IMR-90 (cell line): ENCODE data around the gene XIRP1. TPM values are rescaled to one million over a fixed set of nuclear protein-coding genes. Genes with fewer than 3 reads are reported as not detected.

Experiments
- ATAC-seq: fragments of 200-7000 bp; cut with Tn5 transposase; 2 replicates; pipeline ENCODE4 v1.9.1; 2020; ENCODE audit warnings: low read depth, mild to moderate bottlenecking, moderate library complexity
- BruUV-seq: library from RNA; stranded (reverse); fragments of 400-500 nt; replicated peaks from 2 replicates; lab custom pipeline; 2021; lab: Mats Ljungman, UMichigan
- CTCF ChIA-PET: fragments of 300-600 bp; formaldehyde crosslinking; extraction: SDS; loops from one replicate; lab custom pipeline; 2021; ENCODE audit warnings: antibody characterized with exemption; lab: Yijun Ruan, JAX
- POLR2A ChIA-PET: fragments of 300-600 bp; sonication (Branson Sonifier 250); formaldehyde crosslinking; loops from one replicate; lab custom pipeline; 2022; ENCODE audit warnings: antibody characterized with exemption; ENCODE audit not compliant: unreplicated experiment; lab: Charles Lee
- DNase-seq: peaks from one replicate; pipeline ENCODE4 v3.0.0; 2013
- H2AFZ ChIP-seq: replicated peaks from 2 replicates; pipeline ENCODE3; 2013; ENCODE audit warnings: low read length, mild to moderate bottlenecking; ENCODE audit not compliant: poor library complexity
- H2AK5ac ChIP-seq: 2 replicates; pipeline ENCODE4 v1.6.1; 2013; ENCODE audit warnings: low read depth, low read length, inconsistent platforms
- H2AK9ac ChIP-seq: replicated peaks from 2 replicates; pipeline ENCODE3; 2013; ENCODE audit warnings: mild to moderate bottlenecking, low read depth, low read length, moderate library complexity; ENCODE audit not compliant: poor library complexity
- H2BK120ac ChIP-seq: 2 replicates; pipeline ENCODE4 v1.6.1; 2013; ENCODE audit warnings: low read depth, low read length, inconsistent platforms
- H2BK15ac ChIP-seq: 3 replicates; pipeline ENCODE4 v1.6.1; 2013; ENCODE audit warnings: low read depth, low read length, inconsistent platforms
- H2BK20ac ChIP-seq: 2 replicates; pipeline ENCODE4 v1.6.1; 2013; ENCODE audit warnings: low read depth, mild to moderate bottlenecking, inconsistent platforms, low read length, moderate library complexity
- H2BK5ac ChIP-seq: 2 replicates; pipeline ENCODE4 v1.6.1; 2013; ENCODE audit warnings: mild to moderate bottlenecking, low read depth, low read length, inconsistent platforms; ENCODE audit not compliant: poor library complexity, severe bottlenecking
- H3K14ac ChIP-seq: replicated peaks from 2 replicates; pipeline ENCODE4 v1.6.1; 2013; ENCODE audit warnings: low read depth, low read length, inconsistent platforms
- H3K18ac ChIP-seq: 2 replicates; pipeline ENCODE4 v1.6.1; 2013; ENCODE audit warnings: low read depth, low read length, control low read depth
- H3K23ac ChIP-seq: 2 replicates; pipeline ENCODE4 v1.6.1; 2013; ENCODE audit warnings: low read depth, low read length, inconsistent platforms
- H3K27ac ChIP-seq: 2 replicates; pipeline ENCODE4 v1.5.1; 2013; ENCODE audit warnings: mild to moderate bottlenecking, control low read depth, low read length; ENCODE audit not compliant: insufficient read depth
- H3K27me3 ChIP-seq: 2 replicates; pipeline ENCODE4 v1.6.1; 2013; ENCODE audit warnings: low read length; ENCODE audit not compliant: control insufficient read depth, insufficient read depth
- H3K36me3 ChIP-seq: 2 replicates; pipeline ENCODE4 v1.6.1; 2013; ENCODE audit warnings: low read length, mixed read lengths; ENCODE audit not compliant: control insufficient read depth, insufficient read depth
- H3K4ac ChIP-seq: 2 replicates; pipeline ENCODE4 v1.6.1; 2013; ENCODE audit warnings: low read depth, low read length, inconsistent platforms
- H3K4me1 ChIP-seq: 2 replicates; pipeline ENCODE4 v1.6.1; 2013; ENCODE audit warnings: low read length, mixed read lengths; ENCODE audit not compliant: control insufficient read depth, insufficient read depth
- H3K4me2 ChIP-seq: 2 replicates; pipeline ENCODE4 v1.6.1; 2013; ENCODE audit warnings: low read depth, mild to moderate bottlenecking, control low read depth, low read length, moderate library complexity
- H3K4me3 ChIP-seq: 2 replicates; pipeline ENCODE4 v1.5.1; 2013; ENCODE audit warnings: low read depth, mild to moderate bottlenecking, control low read depth, low read length, moderate library complexity; ENCODE audit not compliant: insufficient read depth
- H3K56ac ChIP-seq: 2 replicates; pipeline ENCODE4 v1.6.1; 2013; ENCODE audit warnings: low read length, inconsistent platforms; ENCODE audit not compliant: insufficient read depth; ENCODE audit errors: extremely low read depth
- H3K79me1 ChIP-seq, 2 experiments: 2 replicates each; pipeline ENCODE4 v1.6.1; 2013; ENCODE audit warnings: low read length in 2 of 2, inconsistent platforms in 1 of 2, low read depth in 1 of 2
- H3K9ac ChIP-seq: 2 replicates; pipeline ENCODE4 v1.6.1; 2013; ENCODE audit warnings: low read depth, low read length, control low read depth
- H3K9me1 ChIP-seq: 2 replicates; pipeline ENCODE4 v1.6.1; 2013; ENCODE audit warnings: low read length, inconsistent platforms; ENCODE audit not compliant: insufficient read depth
- H3K9me3 ChIP-seq: 2 replicates; pipeline ENCODE4 v1.6.1; 2013; ENCODE audit warnings: low read length; ENCODE audit not compliant: control insufficient read depth, insufficient read depth
- H4K20me1 ChIP-seq: 2 replicates; pipeline ENCODE4 v1.6.1; 2013; ENCODE audit warnings: low read length, inconsistent platforms; ENCODE audit not compliant: insufficient read depth
- H4K5ac ChIP-seq: 2 replicates; pipeline ENCODE4 v1.6.1; 2013; ENCODE audit warnings: mild to moderate bottlenecking, low read depth, low read length, control low read depth
- H4K8ac ChIP-seq, 2 experiments: 2 replicates each; pipeline ENCODE4 v1.6.1; 2013; ENCODE audit warnings: low read depth in 2 of 2, low read length in 2 of 2, control low read depth in 1 of 2, inconsistent platforms in 1 of 2
- H4K91ac ChIP-seq: 2 replicates; pipeline ENCODE4 v1.6.1; 2013; ENCODE audit warnings: low read depth, low read length, inconsistent platforms; ENCODE audit not compliant: insufficient read depth
- BHLHE40 ChIP-seq: fragments of 150-350 bp; IDR thresholded peaks from 2 replicates; pipeline ENCODE4 v1.6.1; 2016; ENCODE audit warnings: mild to moderate bottlenecking, low read depth, low read length
- CEBPB ChIP-seq: IDR thresholded peaks from 2 replicates; pipeline ENCODE4 v1.6.1; 2012; ENCODE audit warnings: low read depth, low read length, improper control_type of control experiment
- CHD1 ChIP-seq: IDR thresholded peaks from 2 replicates; pipeline ENCODE4 v1.6.1; 2012; ENCODE audit warnings: low read depth, low read length, improper control_type of control experiment
- MAFK ChIP-seq: IDR thresholded peaks from 2 replicates; pipeline ENCODE4 v1.6.1; 2012; ENCODE audit warnings: low read depth, low read length, improper control_type of control experiment
- MAZ ChIP-seq: IDR thresholded peaks from 2 replicates; pipeline ENCODE4 v1.6.1; 2012; ENCODE audit warnings: low read depth, mild to moderate bottlenecking, low read length, improper control_type of control experiment, moderate library complexity, borderline replicate concordance
- MXI1 ChIP-seq: IDR thresholded peaks from 2 replicates; pipeline ENCODE4 v1.6.1; 2012; ENCODE audit warnings: low read depth, mild to moderate bottlenecking, low read length, moderate library complexity, borderline replicate concordance
- POLR2A ChIP-seq: IDR thresholded peaks from 2 replicates; pipeline ENCODE4 v1.6.1; 2012; ENCODE audit warnings: mild to moderate bottlenecking, low read depth, low read length
- RAD21 ChIP-seq: IDR thresholded peaks from 2 replicates; pipeline ENCODE4 v1.6.1; 2012; ENCODE audit warnings: low read length, improper control_type of control experiment
- SMC3 ChIP-seq: fragments of 150-350 bp; IDR thresholded peaks from 2 replicates; pipeline ENCODE4 v1.6.1; 2016; ENCODE audit warnings: low read depth, mild to moderate bottlenecking, antibody characterized with exemption, low read length, moderate library complexity
- WGBS, 2 experiments: methylation state at CpG; one replicate each; pipeline versions ENCODE4 v1.1.5 to v1.1.7; 2013; ENCODE audit warnings: missing lambda C conversion rate in 2 of 2; ENCODE audit not compliant: insufficient read length in 1 of 2; ENCODE audit errors: extremely low coverage in 2 of 2; 5-methylcytosine and 5-hydroxymethylcytosine counted together
- dilution Hi-C: fragments of 300-500 bp; cut with HindIII; formaldehyde crosslinking; loops from one replicate; pipeline ENCODE4 v1.14.3; 2018; ENCODE audit warnings: low sequenced_read_pairs; ENCODE audit not compliant: unreplicated experiment
- in situ Hi-C: fragments of 300-500 bp; cut with MboI; formaldehyde crosslinking; loops from 3 replicates; pipeline ENCODE4 v1.14.3; 2019; ENCODE audit warnings: low sequenced_read_pairs, inconsistent platforms, mixed read lengths
- intact Hi-C: fragments of 100-400 bp; cut with micrococcal nuclease; formaldehyde crosslinking; loops from 2 replicates; pipeline ENCODE4 v1.10.0; 2022
- polyA plus RNA-seq, 3 experiments: library from polyadenylated mRNA; depleted of rRNA; stranded (reverse); fragments of >200 nt; gene quantifications; 2 replicates each; pipeline ENCODE4 v1.2.3, GENCODE V29; 2012; ENCODE audit warnings: low replicate concordance in 1 of 3
- total RNA-seq: library from RNA; depleted of rRNA; stranded (reverse); fragments of >200 nt; gene quantifications from 2 replicates; pipeline ENCODE4 v1.2.3, GENCODE V29; 2012
- TF ChIP-seq, protein P1 (sequence below): fragments of 150-350 bp; IDR thresholded peaks from 2 replicates; pipeline ENCODE4 v1.6.1; 2016; ENCODE audit warnings: low read depth, mild to moderate bottlenecking, low read length, moderate library complexity, borderline replicate concordance
- TF ChIP-seq, protein P2 (sequence below): conservative IDR thresholded peaks from 2 replicates; pipeline ENCODE4 v1.5.1; 2012; ENCODE audit warnings: mild to moderate bottlenecking, low read depth, low read length, improper control_type of control experiment
- TF ChIP-seq, protein P3 (sequence below): fragments of 150-350 bp; IDR thresholded peaks from 2 replicates; pipeline ENCODE4 v1.6.1; 2017; ENCODE audit warnings: mild to moderate bottlenecking, antibody characterized with exemption, low read length, low read depth

The XIRP1 gene
- total and polyA plus RNA-seq, 2 of the 4 experiments (the other 2 are of a cell fraction), result under 0.01 to 0.07 TPM

DNA sequence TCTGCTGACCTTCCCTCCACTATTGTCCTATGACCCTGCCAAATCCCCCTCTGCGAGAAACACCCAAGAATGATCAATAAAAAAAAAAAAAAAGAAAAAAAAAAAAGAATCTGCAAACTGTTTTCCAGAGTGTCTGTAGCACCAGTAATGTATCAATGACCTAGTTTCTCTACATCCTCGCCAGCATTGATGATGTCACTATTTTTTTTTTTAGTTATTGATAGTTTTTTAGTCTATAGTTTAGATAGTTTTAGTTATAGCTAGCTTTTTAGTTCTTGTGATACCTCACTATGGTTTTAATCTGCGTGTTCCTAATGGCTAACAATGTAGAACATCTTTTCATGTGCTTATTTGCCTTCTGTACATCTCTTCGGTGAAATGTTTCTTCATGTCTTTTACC is 36.1 kb upstream of the XIRP1 start:
- no peak for TF ChIP-seq RAD21
- TF ChIP-seq MAFK, result no peak
- TF ChIP-seq, protein P1, sequence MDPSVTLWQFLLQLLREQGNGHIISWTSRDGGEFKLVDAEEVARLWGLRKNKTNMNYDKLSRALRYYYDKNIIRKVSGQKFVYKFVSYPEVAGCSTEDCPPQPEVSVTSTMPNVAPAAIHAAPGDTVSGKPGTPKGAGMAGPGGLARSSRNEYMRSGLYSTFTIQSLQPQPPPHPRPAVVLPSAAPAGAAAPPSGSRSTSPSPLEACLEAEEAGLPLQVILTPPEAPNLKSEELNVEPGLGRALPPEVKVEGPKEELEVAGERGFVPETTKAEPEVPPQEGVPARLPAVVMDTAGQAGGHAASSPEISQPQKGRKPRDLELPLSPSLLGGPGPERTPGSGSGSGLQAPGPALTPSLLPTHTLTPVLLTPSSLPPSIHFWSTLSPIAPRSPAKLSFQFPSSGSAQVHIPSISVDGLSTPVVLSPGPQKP, result no peak
- no peak for TF ChIP-seq POLR2A
- TF ChIP-seq, protein P2, sequence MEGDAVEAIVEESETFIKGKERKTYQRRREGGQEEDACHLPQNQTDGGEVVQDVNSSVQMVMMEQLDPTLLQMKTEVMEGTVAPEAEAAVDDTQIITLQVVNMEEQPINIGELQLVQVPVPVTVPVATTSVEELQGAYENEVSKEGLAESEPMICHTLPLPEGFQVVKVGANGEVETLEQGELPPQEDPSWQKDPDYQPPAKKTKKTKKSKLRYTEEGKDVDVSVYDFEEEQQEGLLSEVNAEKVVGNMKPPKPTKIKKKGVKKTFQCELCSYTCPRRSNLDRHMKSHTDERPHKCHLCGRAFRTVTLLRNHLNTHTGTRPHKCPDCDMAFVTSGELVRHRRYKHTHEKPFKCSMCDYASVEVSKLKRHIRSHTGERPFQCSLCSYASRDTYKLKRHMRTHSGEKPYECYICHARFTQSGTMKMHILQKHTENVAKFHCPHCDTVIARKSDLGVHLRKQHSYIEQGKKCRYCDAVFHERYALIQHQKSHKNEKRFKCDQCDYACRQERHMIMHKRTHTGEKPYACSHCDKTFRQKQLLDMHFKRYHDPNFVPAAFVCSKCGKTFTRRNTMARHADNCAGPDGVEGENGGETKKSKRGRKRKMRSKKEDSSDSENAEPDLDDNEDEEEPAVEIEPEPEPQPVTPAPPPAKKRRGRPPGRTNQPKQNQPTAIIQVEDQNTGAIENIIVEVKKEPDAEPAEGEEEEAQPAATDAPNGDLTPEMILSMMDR, result no peak
- TF ChIP-seq MAZ, result no peak
- no peak for TF ChIP-seq BHLHE40
- no peak for TF ChIP-seq MXI1
- TF ChIP-seq CEBPB, result no peak
- TF ChIP-seq, protein P3, sequence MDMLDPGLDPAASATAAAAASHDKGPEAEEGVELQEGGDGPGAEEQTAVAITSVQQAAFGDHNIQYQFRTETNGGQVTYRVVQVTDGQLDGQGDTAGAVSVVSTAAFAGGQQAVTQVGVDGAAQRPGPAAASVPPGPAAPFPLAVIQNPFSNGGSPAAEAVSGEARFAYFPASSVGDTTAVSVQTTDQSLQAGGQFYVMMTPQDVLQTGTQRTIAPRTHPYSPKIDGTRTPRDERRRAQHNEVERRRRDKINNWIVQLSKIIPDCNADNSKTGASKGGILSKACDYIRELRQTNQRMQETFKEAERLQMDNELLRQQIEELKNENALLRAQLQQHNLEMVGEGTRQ, result no peak
- TF ChIP-seq SMC3, result no peak
- TF ChIP-seq CHD1, result no peak
- dilution Hi-C loops (no loop called here), in situ Hi-C loops (no loop called here), intact Hi-C loops (no loop called here)
- no peaks in the 10 kb centered on the region for H4K20me1 ChIP-seq
- no peak overlapping the region for H2BK120ac ChIP-seq
- H2BK20ac ChIP-seq, result no peak overlapping the region
- no peak overlapping the region for H2AK5ac ChIP-seq
- H3K14ac ChIP-seq, result no peak overlapping the region
- no peaks in the 10 kb centered on the region for H3K4me1 ChIP-seq
- H3K4me3 ChIP-seq, result no peak overlapping the region
- H3K56ac ChIP-seq, result no peak overlapping the region
- no peak overlapping the region for H2BK5ac ChIP-seq
- H3K4me2 ChIP-seq, result no peak overlapping the region
- H2BK15ac ChIP-seq, result no peak overlapping the region
- ChIA-PET CTCF (no interaction called here), POLR2A (no interaction called here)
- H3K4ac ChIP-seq, result no peak overlapping the region
- BruUV-seq, result no TSS peak
- H4K5ac ChIP-seq, result no peak overlapping the region
- H3K27me3 ChIP-seq, result peaks cover 12% of the 10 kb centered on the region
- H2AK9ac ChIP-seq, result no peak overlapping the region
- no peak overlapping the region for H4K91ac ChIP-seq
- H3K36me3 ChIP-seq, result no peaks in the 10 kb centered on the region
- no peak overlapping the region for H3K23ac ChIP-seq
- H2AFZ ChIP-seq, result no peak overlapping the region
- H3K9me1 ChIP-seq, result no peaks in the 10 kb centered on the region
- ATAC-seq (no peak), DNase-seq (no peak)
- H4K8ac ChIP-seq, result no peak overlapping the region
- H3K9ac ChIP-seq, result no peak overlapping the region
- no peak overlapping the region for H3K18ac ChIP-seq
- no peaks in the 10 kb centered on the region for H3K79me1 ChIP-seq
- no CpG with 5 or more reads among the region's 4 CpGs for WGBS, 2 experiments
- H3K9me3 ChIP-seq, result no peaks in the 10 kb centered on the region
- no peak overlapping the region for H3K27ac ChIP-seq
